MM.1S (cell line): ENCODE results near the gene GBP1.

Source experiments
- DNase-seq: peaks from one replicate; pipeline ENCODE4 v3.0.0-alpha.2; 2015
- H2AFZ ChIP-seq: fragments of 300-600 bp; sonication (generic); 2 replicates; pipeline ENCODE4 v1.6.0; 2016; ENCODE audit warnings: antibody characterized with exemption, low read length
- H3F3A ChIP-seq: fragments of 300-600 bp; sonication (generic); 2 replicates; pipeline ENCODE4 v1.6.1; 2016; ENCODE audit warnings: mild to moderate bottlenecking, antibody characterized with exemption, low read length, moderate library complexity, mixed read lengths; ENCODE audit not compliant: insufficient read depth
- H3K27ac ChIP-seq: fragments of 300-600 bp; sonication (generic); 2 replicates; pipeline ENCODE4 v1.5.1; 2016; ENCODE audit warnings: mild to moderate bottlenecking, low read length
- H3K27me3 ChIP-seq: fragments of 300-600 bp; sonication (generic); replicated peaks from 2 replicates; pipeline ENCODE4 v1.6.0; 2016; ENCODE audit warnings: low read length; ENCODE audit not compliant: insufficient read depth
- H3K36me3 ChIP-seq: fragments of 300-600 bp; sonication (generic); replicated peaks from 2 replicates; pipeline ENCODE4 v1.6.1; 2016; ENCODE audit warnings: mild to moderate bottlenecking, low read length, mixed read lengths; ENCODE audit not compliant: insufficient read depth
- H3K4me1 ChIP-seq: fragments of 300-600 bp; sonication (generic); 2 replicates; pipeline ENCODE4 v1.6.1; 2016; ENCODE audit warnings: low read length, mixed read lengths
- H3K4me2 ChIP-seq: fragments of 300-600 bp; sonication (generic); 2 replicates; pipeline ENCODE4 v1.6.0; 2016; ENCODE audit warnings: low read depth, low read length
- H3K4me3 ChIP-seq: fragments of 300-600 bp; sonication (generic); 2 replicates; pipeline ENCODE4 v1.5.1; 2016; ENCODE audit warnings: low read length, mixed read lengths
- H3K79me2 ChIP-seq: fragments of 300-600 bp; sonication (generic); 2 replicates; pipeline ENCODE4 v1.6.1; 2016; ENCODE audit warnings: mixed run types, low read length, mixed read lengths
- H3K9ac ChIP-seq: fragments of 300-600 bp; sonication (generic); 2 replicates; pipeline ENCODE4 v1.6.1; 2016; ENCODE audit warnings: low read length, mixed read lengths
- H3K9me2 ChIP-seq: fragments of 300-600 bp; sonication (generic); replicated peaks from 2 replicates; pipeline ENCODE4 v1.6.1; 2016; ENCODE audit warnings: mild to moderate bottlenecking, low read length, mixed read lengths; ENCODE audit not compliant: insufficient read depth
- H3K9me3 ChIP-seq: fragments of 300-600 bp; sonication (generic); replicated peaks from 2 replicates; pipeline ENCODE4 v1.6.1; 2016; ENCODE audit warnings: mild to moderate bottlenecking, low read length, mixed read lengths; ENCODE audit not compliant: insufficient read depth
- H4K20me1 ChIP-seq: fragments of 300-600 bp; sonication (generic); 2 replicates; pipeline ENCODE4 v1.6.1; 2016; ENCODE audit warnings: mild to moderate bottlenecking, low read length, moderate library complexity, mixed read lengths; ENCODE audit not compliant: insufficient read depth
- EZH2 ChIP-seq: fragments of 300-600 bp; sonication (generic); optimal IDR thresholded peaks from 2 replicates; pipeline ENCODE3; 2017; ENCODE audit warnings: low read depth, mild to moderate bottlenecking, antibody characterized with exemption, low read length, mixed read lengths
- EZH2phosphoT487 ChIP-seq: fragments of 300-600 bp; sonication (generic); IDR thresholded peaks from 2 replicates; pipeline ENCODE4 v1.6.1; 2018; ENCODE audit warnings: antibody characterized with exemption, low read length
- TF ChIP-seq, protein P1 (sequence below): fragments of 300-600 bp; sonication (generic); IDR thresholded peaks from 2 replicates; pipeline ENCODE4 v1.5.1; 2016; ENCODE audit warnings: antibody characterized with exemption, low read length, mixed read lengths

Gene GBP1

DNA sequence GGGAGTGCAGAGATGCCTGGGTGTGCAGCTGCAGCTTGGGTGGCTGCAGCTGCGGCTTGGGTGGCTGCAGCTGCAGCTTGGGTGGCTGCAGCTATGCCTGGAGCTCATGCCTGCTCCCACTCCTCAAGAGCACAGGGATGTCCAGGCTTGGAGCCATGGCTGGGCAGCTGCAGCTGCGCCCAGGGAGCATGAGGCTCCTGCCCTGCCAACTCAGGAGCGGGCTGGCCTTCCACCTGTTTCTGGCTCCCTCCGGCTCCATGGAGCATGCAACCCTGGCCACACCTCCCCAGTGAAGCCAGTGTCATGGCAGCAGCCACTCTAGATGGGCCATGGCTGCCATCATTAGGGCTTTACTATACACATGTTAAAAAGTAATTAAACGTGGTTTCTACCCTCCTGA is 21.1 kb downstream of the GBP1 start:
- Histone ChIP-seq H3K27me3 (no peaks in the 10 kb centered on the region), H3K4me1 (no peaks in the 10 kb centered on the region), H3K9ac (no peak overlapping the region), H3K4me3 (no peak overlapping the region), H4K20me1 (no peaks in the 10 kb centered on the region), H3K79me2 (no peaks in the 10 kb centered on the region), H3K36me3 (no peaks in the 10 kb centered on the region), H3K27ac (no peak overlapping the region), H3K4me2 (no peak overlapping the region), H3F3A (no peaks in the 10 kb centered on the region), H3K9me2 (no peaks in the 10 kb centered on the region), H2AFZ (no peak overlapping the region), H3K9me3 (no peaks in the 10 kb centered on the region)
- no peak for DNase-seq
- TF ChIP-seq EZH2phosphoT487 (no peak), EZH2 (no peak)
- TF ChIP-seq, protein P1, sequence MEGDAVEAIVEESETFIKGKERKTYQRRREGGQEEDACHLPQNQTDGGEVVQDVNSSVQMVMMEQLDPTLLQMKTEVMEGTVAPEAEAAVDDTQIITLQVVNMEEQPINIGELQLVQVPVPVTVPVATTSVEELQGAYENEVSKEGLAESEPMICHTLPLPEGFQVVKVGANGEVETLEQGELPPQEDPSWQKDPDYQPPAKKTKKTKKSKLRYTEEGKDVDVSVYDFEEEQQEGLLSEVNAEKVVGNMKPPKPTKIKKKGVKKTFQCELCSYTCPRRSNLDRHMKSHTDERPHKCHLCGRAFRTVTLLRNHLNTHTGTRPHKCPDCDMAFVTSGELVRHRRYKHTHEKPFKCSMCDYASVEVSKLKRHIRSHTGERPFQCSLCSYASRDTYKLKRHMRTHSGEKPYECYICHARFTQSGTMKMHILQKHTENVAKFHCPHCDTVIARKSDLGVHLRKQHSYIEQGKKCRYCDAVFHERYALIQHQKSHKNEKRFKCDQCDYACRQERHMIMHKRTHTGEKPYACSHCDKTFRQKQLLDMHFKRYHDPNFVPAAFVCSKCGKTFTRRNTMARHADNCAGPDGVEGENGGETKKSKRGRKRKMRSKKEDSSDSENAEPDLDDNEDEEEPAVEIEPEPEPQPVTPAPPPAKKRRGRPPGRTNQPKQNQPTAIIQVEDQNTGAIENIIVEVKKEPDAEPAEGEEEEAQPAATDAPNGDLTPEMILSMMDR: no peak

DNA sequence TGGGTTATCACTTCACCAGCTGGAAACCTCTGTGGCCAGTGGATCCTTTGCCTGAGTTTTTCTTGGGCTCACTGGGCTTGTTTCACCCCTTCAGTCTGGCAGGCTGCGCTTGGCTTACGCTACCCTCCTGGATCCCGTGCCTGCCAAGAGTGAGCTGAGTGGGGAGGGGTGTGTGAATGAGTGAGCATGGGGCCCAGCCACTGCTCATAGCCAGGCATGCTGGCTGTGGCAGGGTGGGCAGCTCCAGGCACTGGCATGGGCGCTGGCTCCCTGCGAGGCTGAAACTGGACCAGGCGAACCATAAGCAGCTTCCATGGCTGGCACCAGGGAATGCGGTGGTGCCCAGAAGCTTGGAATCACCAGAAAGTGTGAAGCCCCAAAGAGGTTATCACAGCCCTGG is 22.5 kb downstream of the GBP1 start:
- no peak overlapping the region for H3K27ac ChIP-seq
- H4K20me1 ChIP-seq: no peaks in the 10 kb centered on the region
- no peak overlapping the region for H2AFZ ChIP-seq
- H3F3A ChIP-seq: no peaks in the 10 kb centered on the region
- H3K79me2 ChIP-seq: no peaks in the 10 kb centered on the region
- no peaks in the 10 kb centered on the region for H3K9me3 ChIP-seq
- no peaks in the 10 kb centered on the region for H3K4me1 ChIP-seq
- no peak overlapping the region for H3K4me2 ChIP-seq
- no peaks in the 10 kb centered on the region for H3K9me2 ChIP-seq
- no peaks in the 10 kb centered on the region for H3K27me3 ChIP-seq
- DNase-seq: no peak
- no peaks in the 10 kb centered on the region for H3K36me3 ChIP-seq
- no peak overlapping the region for H3K4me3 ChIP-seq
- no peak overlapping the region for H3K9ac ChIP-seq
- no peak for TF ChIP-seq EZH2
- TF ChIP-seq EZH2phosphoT487: no peak
- TF ChIP-seq, protein P1: no peak

DNA sequence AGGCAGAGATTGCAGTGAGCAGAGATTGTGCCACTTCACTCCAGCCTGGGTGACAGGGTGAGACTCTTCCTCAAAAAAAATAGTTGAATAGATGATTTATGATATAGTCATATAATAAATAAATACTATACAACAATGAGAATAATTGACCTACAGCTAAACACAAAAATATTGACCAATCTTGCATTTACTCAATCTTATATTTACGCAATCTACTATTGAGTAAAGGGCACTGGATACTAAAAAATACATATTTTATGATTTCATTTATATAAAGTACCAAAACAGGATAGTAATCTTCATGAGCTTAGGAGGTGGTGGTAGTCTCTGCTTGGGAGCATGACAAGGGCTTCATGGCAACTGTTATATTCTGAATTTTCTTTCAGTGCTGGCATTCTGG is 23.3 kb downstream of the GBP1 start:
- Histone ChIP-seq H3K9ac (no peak overlapping the region), H3F3A (no peaks in the 10 kb centered on the region), H3K79me2 (no peaks in the 10 kb centered on the region), H3K9me2 (no peaks in the 10 kb centered on the region), H3K9me3 (no peaks in the 10 kb centered on the region), H2AFZ (no peak overlapping the region), H3K4me2 (no peak overlapping the region), H3K4me1 (no peaks in the 10 kb centered on the region), H4K20me1 (no peaks in the 10 kb centered on the region), H3K4me3 (no peak overlapping the region), H3K27ac (no peak overlapping the region), H3K36me3 (no peaks in the 10 kb centered on the region), H3K27me3 (no peaks in the 10 kb centered on the region)
- TF ChIP-seq EZH2 (no peak), EZH2phosphoT487 (no peak)
- TF ChIP-seq, protein P1: no peak
- DNase-seq: no peak
